ENCODE data around the gene DPPA2. TPM values are rescaled to one million over a fixed set of nuclear protein-coding genes. Genes with fewer than 3 reads are reported as not detected.

Gene DPPA2
- total RNA-seq, 1 experiment from 2014 or later = not detected

GRCh38 chr3:109268181-109268580, 48.1 kb downstream of the DPPA2 start:
- BruUV-seq (replicated peaks) = no TSS peak
- CTCF ChIA-PET = no interaction called here
- RAD21 ChIA-PET (ENCODE audit: low non-redundant PET in 1 of 2, low total read pairs in 2 of 2, uncharacterized antibody in 2 of 2, unreplicated experiment in 2 of 2) = no interaction called here
- Histone ChIP-seq H3K9me3 (ENCODE audit: control insufficient read depth in 1 of 2, insufficient read depth in 1 of 2, low read depth in 1 of 2, low read length in 2 of 2) (no peaks in the 10 kb centered on the region), H3K36me3 (ENCODE audit: control insufficient read depth in 1 of 2, insufficient read depth in 2 of 2, low read length in 2 of 2) (no peaks in the 10 kb centered on the region), H4K20me1 (ENCODE audit: insufficient read depth) (no peaks in the 10 kb centered on the region), H3K9me2 (ENCODE audit: insufficient read depth) (no peaks in the 10 kb centered on the region), H2AFZ (ENCODE audit: low read depth, low read length, poor library complexity, severe bottlenecking) (no peak overlapping the region), H3K4me2 (ENCODE audit: low read length) (no peak overlapping the region), H3K4me1 (ENCODE audit: control insufficient read depth in 1 of 2, insufficient read depth in 2 of 2, low read length in 2 of 2) (no peaks in the 10 kb centered on the region), H3K9ac (ENCODE audit: low read length) (no peak overlapping the region), H3K4me3 (replicated peaks in 1 of 2; ENCODE audit: low read depth in 1 of 2, low read length in 2 of 2) (no peak overlapping the region), H3K27ac (ENCODE audit: low read depth, low read length) (no peak overlapping the region), H3K79me2 (ENCODE audit: insufficient read depth, low read length) (no peaks in the 10 kb centered on the region), H3K27me3 (ENCODE audit: insufficient read depth, low read length) (no peaks in the 10 kb centered on the region)
- TF ChIP-seq CBX3 (IDR thresholded peaks at IDR 0.05; ENCODE audit: low read depth) (no peak), JUND (IDR thresholded peaks at IDR 0.05) (no peak), EZH2 (IDR thresholded peaks at IDR 0.05) (no peak), SP1 (IDR thresholded peaks at IDR 0.05; ENCODE audit: low read depth) (no peak), ZNF274 (IDR thresholded peaks at IDR 0.05; ENCODE audit: low read depth, low read length) (no peak)
- TF ChIP-seq, protein P1, sequence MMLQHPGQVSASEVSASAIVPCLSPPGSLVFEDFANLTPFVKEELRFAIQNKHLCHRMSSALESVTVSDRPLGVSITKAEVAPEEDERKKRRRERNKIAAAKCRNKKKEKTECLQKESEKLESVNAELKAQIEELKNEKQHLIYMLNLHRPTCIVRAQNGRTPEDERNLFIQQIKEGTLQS (IDR thresholded peaks at IDR 0.05) = no peak
- ATAC-seq (no peak), DNase-seq (ENCODE audit: low read depth, low spot score) (peak; percentile 13)
- intact Hi-C loops (cut with micrococcal nuclease) = no loop called here
- POLR2A ChIA-PET = no interaction called here

- Histone ChIP-seq H3K79me2 (ENCODE audit: insufficient read depth, low read length) (no peaks in the 10 kb centered on the region), H3K9me3 (ENCODE audit: control insufficient read depth in 1 of 2, insufficient read depth in 1 of 2, low read depth in 1 of 2, low read length in 2 of 2) (no peaks in the 10 kb centered on the region), H3K4me2 (ENCODE audit: low read length) (no peak overlapping the region), H3K27me3 (ENCODE audit: insufficient read depth, low read length) (no peaks in the 10 kb centered on the region), H3K4me1 (ENCODE audit: control insufficient read depth in 1 of 2, insufficient read depth in 2 of 2, low read length in 2 of 2) (no peaks in the 10 kb centered on the region), H4K20me1 (ENCODE audit: insufficient read depth) (no peaks in the 10 kb centered on the region), H3K36me3 (ENCODE audit: control insufficient read depth in 1 of 2, insufficient read depth in 2 of 2, low read length in 2 of 2) (no peaks in the 10 kb centered on the region), H3K4me3 (replicated peaks in 1 of 2; ENCODE audit: low read depth in 1 of 2, low read length in 2 of 2) (no peak overlapping the region), H3K9me2 (ENCODE audit: insufficient read depth) (no peaks in the 10 kb centered on the region), H3K9ac (ENCODE audit: low read length) (no peak overlapping the region), H2AFZ (ENCODE audit: low read depth, low read length, poor library complexity, severe bottlenecking) (no peak overlapping the region), H3K27ac (ENCODE audit: low read depth, low read length) (no peak overlapping the region)
- RAD21 ChIA-PET (ENCODE audit: low non-redundant PET in 1 of 2, low total read pairs in 2 of 2, uncharacterized antibody in 2 of 2, unreplicated experiment in 2 of 2) = no interaction called here
- POLR2A ChIA-PET = no interaction called here
- CTCF ChIA-PET = no interaction called here
- intact Hi-C loops (cut with micrococcal nuclease) = no loop called here
- DNase-seq (ENCODE audit: low read depth, low spot score) (no peak), ATAC-seq (no peak)
- BruUV-seq (replicated peaks) = no TSS peak
- no peak for TF ChIP-seq JUND (IDR thresholded peaks at IDR 0.05)
- no peak for TF ChIP-seq POLR2A (IDR thresholded peaks at IDR 0.05; ENCODE audit: borderline replicate concordance, extremely low read depth, insufficient read depth, insufficient read length)
- no peak for TF ChIP-seq CTCF (IDR thresholded peaks at IDR 0.05 in 2 of 3, conservative IDR thresholded peaks at IDR 0.05 in 1 of 3; ENCODE audit: borderline replicate concordance in 1 of 3, insufficient read depth in 1 of 3, low read depth in 2 of 3, low read length in 2 of 3)
- no peak for TF ChIP-seq ZNF274 (IDR thresholded peaks at IDR 0.05; ENCODE audit: low read depth, low read length)
- no peak for TF ChIP-seq POLR2AphosphoS5 (IDR thresholded peaks at IDR 0.05; ENCODE audit: low read depth, low read length)
- no peak for TF ChIP-seq ZBTB33 (IDR thresholded peaks at IDR 0.05; ENCODE audit: extremely low read depth, insufficient replicate concordance, low read length)
- no peak for TF ChIP-seq EGR1 (IDR thresholded peaks at IDR 0.05; ENCODE audit: low read depth)
- TF ChIP-seq RAD21 (IDR thresholded peaks at IDR 0.05; ENCODE audit: low read depth) = no peak
- no peak for TF ChIP-seq CBX3 (IDR thresholded peaks at IDR 0.05; ENCODE audit: low read depth)
- TF ChIP-seq TCF7L2 (IDR thresholded peaks at IDR 0.05; ENCODE audit: borderline replicate concordance, extremely low read depth, insufficient read depth, insufficient read length) = no peak
- no peak for TF ChIP-seq EZH2phosphoT487 (IDR thresholded peaks at IDR 0.05; ENCODE audit: borderline replicate concordance)
- TF ChIP-seq CEBPB (IDR thresholded peaks at IDR 0.05; ENCODE audit: low read depth) = no peak
- no peak for TF ChIP-seq FOSL1 (IDR thresholded peaks at IDR 0.05; ENCODE audit: low read depth)
- no peak for TF ChIP-seq EZH2 (IDR thresholded peaks at IDR 0.05)
- no peak for TF ChIP-seq MAX (IDR thresholded peaks at IDR 0.05)
- no peak for TF ChIP-seq SP1 (IDR thresholded peaks at IDR 0.05; ENCODE audit: low read depth)
- TF ChIP-seq ELF1 (IDR thresholded peaks at IDR 0.05; ENCODE audit: borderline replicate concordance, low read depth) = no peak
These were observed 51.0 kb downstream of the DPPA2 start for GRCh38 chr3:109265295-109265694.

Measured in HCT116 (cell line).